K562 treated with DMSO at 1 percent for 4 hours (cell line): ENCODE results near the gene PRKAB2. TPM values are rescaled to one million over a fixed set of nuclear protein-coding genes. Genes with fewer than 3 reads are reported as not detected.

Source experiments
- total RNA-seq: library from RNA; unstranded; fragments of 300-600 nt; gene quantifications from 2 replicates; pipeline ENCODE4 v1.2.3, GENCODE V29; 2022; ENCODE audit not compliant: insufficient read depth

Gene PRKAB2, protein sequence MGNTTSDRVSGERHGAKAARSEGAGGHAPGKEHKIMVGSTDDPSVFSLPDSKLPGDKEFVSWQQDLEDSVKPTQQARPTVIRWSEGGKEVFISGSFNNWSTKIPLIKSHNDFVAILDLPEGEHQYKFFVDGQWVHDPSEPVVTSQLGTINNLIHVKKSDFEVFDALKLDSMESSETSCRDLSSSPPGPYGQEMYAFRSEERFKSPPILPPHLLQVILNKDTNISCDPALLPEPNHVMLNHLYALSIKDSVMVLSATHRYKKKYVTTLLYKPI
- 5.2 and 7.3 TPM in 2 replicates for total RNA-seq

DNA sequence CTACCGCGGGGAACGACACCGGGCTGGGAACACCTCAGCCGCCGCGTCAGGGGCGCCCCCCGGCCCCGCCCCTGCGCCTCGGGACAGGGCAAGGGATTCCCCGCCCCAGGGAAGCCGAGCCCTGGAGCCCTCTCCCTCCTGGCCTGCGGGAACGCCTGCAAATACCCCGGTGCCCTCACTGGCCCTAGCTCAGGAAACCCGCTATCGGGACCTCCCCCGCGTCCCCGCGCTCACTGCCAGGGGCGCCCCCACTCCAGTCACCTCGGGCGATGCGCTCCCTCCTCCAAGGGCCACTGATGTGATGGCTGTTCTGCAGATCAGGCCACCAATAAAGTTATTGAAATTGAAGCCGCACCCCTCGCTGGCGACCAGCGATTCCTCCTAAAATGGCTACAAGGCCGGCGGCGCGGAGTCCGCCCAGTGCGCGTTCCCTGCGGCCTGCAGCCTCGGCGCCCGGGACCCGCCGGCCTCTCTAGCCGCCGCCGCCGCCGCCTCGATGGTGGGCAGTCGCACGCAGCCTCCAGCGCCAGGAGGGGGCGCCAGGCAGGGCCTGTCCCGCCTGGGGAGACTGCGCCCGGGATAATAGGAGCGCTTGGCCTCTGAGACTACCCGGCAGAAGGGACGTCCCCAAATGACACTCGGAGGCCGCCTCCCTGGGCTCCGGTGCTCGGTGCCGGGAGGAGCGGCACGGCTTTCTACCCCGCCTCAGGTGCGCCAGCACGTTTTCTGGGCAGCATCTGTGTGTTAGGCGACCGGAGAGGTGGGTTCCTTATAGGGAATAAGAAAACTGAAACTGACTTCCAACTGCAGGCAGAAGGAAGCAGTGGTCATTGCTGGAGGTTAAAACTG is at the start of gene PRKAB2:
TSS of gene PRKAB2 (minus strand) at position 303 of the 849 bp plus-strand sequence. CDS start 326 bp downstream, outside the sequence.

Other genes with a start within 250 kb of the PRKAB2 start
- 6.6 and 7.2 TPM in 2 replicates for gene NBPF12, start 234.1 kb downstream of the PRKAB2 start, total RNA-seq
- gene FMO5, start 52.9 kb upstream of the PRKAB2 start, total RNA-seq, result 0.42 TPM in 1 of 2 replicates, not detected in the other
- 36.9 and 38.7 TPM in 2 replicates for gene CHD1L, start 70.2 kb upstream of the PRKAB2 start, total RNA-seq